ENCODE results near the gene SLC25A27.
"Not testable (repeated sequence)": the region's sequence is repeated elsewhere in the genome, so short reads cannot be mapped to it uniquely, and the experiment has no call there.

The SLC25A27 gene, protein sequence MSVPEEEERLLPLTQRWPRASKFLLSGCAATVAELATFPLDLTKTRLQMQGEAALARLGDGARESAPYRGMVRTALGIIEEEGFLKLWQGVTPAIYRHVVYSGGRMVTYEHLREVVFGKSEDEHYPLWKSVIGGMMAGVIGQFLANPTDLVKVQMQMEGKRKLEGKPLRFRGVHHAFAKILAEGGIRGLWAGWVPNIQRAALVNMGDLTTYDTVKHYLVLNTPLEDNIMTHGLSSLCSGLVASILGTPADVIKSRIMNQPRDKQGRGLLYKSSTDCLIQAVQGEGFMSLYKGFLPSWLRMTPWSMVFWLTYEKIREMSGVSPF

DNA sequence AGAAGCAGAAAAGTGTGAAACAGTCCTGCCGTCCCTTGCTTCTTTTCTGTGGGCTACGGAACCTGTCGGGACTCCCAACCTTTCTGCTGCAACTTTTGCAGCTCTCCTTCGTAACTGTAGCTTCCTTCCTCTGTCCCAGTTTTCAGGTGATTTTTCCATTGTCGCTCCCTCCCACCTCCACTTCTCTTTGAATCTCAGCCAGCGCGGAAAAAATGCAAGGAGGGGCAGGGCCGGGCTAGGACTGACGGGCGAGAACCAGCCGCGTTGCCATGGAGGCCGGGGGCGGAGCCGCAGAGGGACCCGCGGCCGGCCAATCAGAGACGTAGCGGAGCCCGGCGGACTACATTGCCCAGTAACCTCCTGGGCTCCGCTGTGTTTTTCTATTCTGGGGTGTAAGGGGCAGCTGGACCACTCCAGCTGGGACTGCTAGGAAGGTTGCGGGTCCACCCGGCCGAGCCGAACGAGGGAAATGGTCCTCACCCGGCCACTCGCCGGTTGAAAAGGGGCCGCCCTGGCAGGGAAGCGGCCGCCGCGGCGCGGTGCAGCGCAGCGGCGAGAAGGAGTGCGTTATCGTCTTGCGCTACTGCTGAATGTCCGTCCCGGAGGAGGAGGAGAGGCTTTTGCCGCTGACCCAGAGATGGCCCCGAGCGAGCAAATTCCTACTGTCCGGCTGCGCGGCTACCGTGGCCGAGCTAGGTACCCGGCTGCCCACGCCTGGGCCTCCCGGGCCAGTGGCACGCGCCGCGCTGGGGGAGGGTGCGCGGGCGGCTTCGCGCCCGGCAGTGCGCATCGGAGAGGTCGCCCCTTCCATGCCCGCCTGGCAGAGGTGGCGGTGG is at the start of gene SLC25A27, which contains the start of gene CYP39A1:
SLC25A27 (plus strand) TSS at position 373 of the 836 bp plus-strand sequence; CDS start at position 591, 218 bp downstream.
CYP39A1 (minus strand) TSS at position 216 of the 836 bp plus-strand sequence. CDS start 236 bp downstream, outside the sequence.
- peak; percentile 56 to 73 for DNase-seq (ENCODE audit: low read depth in 2 of 2)

DNA sequence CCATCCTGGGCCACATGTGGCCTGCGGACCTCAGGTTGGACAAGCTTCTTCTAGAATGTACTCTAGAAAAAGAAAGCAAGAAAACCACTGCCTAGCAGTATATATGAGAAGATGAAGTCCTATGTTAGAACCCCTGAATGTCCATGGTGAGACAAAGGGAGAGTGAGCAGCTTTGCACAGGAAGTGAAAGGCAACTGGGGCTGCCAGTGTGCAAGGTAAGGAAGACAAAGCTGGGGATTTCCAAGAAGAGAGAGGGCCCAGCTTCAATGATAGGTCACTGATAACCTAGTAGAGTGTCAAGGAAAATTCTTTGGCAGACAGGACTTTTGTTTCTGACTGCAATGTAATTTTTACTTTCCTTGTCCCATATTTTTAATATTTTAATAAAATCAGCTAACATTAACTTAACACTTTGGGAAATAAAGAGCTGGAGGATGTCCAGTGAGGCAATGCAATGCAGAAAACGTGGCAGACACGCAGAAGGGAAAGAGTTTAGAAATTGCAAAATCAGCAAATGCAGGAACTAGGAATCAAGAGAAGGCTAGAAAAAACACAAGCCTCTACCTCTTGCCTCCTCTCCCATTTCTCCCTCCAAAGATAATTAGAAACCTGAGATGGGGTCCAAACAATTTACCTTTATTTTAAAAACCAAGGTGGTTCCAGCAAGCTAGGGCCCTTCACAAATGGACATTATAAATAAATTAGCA is 47.5 kb upstream of the SLC25A27 start:
- no peak for DNase-seq (ENCODE audit: low read depth in 2 of 2)

DNA sequence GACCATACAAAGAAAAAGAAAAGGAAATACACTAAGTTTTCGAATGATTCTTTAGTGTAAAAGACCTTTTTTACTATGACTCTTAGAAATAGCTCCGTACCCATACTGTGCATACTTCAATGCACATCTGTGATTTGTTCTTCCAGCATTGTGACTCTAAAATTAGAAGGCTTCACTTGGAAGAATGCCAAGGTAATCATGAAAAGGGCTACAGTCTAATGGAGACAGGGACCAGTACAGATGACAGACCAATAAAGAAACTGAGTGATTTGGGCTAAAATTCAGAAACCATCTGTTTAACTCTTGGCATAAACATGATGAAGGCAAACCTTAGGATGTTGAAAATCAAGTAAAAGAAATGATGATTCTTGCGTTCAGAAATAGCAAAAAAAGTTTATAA is 46.4 kb upstream of the SLC25A27 start:
- DNase-seq (ENCODE audit: low read depth in 2 of 2) = no peak

DNA sequence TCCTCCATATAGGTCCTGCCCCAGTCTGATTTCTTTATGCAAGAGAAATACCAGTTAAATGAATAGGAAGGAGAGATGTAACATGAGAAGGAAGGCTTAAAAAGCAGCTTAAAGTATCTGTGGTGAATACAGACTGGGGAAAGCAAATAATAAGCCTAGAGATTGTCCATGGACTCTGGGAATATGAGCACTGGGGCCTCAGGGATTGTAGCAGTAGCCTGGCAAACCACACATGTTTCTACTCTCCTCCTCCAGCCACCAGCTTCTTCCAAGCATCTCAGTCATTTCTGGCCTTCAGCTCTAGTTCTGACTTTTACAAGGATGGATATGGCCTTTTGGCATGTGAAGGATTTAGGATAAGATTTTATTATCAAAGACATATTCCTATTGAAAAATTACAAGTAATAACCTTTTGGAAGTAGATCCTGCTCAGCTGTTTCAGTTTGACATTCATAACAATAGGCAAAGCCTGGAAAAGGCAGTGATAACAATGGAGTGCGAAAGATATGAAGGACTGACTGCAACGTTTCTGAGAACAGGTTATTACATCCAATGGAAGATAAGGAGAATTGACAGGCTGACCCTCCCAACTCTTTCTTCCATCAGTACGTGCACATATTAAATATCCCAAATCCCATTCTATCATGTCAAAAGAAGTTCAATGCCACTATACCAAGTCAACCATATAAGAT is 41.8 kb upstream of the SLC25A27 start:
- no peak for DNase-seq (ENCODE audit: low read depth in 2 of 2)

DNA sequence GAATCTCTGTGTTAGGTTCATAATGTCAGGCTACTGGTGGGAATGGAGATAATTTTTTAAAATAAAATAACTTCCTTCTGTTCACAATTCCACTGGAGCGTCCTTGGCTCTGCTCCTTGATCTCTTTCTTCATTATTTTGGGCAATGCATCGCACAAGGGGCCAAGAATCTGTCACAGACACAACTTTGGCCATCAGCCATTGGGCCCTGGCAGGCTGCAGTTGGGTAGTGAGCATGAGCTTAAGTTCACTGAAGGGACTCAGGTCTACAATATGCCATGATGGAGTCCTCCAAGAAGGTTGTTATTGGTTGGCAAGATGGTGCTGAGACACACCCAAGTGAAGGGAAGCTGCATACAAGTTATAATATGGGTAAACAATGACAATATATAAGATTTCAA is 40.1 kb upstream of the SLC25A27 start:
- no peak for DNase-seq (ENCODE audit: low read depth in 2 of 2)

DNA sequence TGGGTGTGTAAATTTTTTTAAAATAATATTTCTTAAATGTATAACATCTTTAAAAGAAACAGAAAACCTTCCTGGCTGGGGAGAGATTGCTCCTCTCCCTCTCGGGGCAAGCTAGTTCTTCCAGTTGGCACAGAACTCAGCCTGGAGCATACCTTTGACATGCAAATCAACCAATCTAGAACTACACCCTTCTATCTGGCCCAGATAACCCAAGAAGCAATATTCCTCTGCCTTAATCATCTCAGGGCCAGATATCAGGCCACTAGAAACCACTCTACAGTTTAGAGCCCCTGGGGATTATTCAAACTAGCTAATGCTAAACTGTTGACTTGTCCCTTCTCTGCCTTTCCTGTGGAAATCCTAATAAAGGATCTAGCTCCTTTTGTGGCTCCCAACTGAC is 34.0 kb upstream of the SLC25A27 start:
- no peak for DNase-seq (ENCODE audit: low read depth in 2 of 2)

DNA sequence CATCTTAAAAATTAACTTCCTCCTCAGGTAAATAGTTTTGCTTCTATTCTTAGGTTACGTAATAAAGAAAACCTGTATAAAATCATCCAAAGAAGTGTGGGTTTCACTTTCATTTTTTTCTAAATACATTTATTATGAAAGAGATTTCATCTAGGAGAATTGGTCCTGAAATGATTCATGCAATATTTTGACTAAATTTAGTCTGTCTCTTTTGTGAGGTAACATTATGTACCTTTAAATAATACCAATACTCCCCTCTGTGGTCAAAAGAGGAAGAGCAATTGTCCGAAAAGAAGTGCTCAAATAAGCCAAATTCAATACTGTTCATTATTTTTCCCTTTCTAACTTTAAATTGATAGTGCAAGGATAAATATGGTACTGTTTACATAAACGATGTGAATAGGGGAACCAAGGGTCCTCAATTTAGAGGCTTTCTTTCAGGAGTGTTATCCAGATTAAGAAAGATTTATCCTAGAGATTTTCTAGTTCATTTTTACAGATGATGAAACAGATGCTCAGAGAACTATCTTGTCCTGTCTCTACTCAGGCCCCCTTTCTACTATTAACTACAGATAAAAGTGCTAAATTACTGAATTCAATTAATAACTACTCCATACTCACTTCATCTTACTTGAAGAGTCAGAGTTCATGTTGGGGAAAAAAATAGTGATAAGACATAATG is 26.4 kb upstream of the SLC25A27 start:
- no peak for DNase-seq (ENCODE audit: low read depth in 2 of 2)

DNA sequence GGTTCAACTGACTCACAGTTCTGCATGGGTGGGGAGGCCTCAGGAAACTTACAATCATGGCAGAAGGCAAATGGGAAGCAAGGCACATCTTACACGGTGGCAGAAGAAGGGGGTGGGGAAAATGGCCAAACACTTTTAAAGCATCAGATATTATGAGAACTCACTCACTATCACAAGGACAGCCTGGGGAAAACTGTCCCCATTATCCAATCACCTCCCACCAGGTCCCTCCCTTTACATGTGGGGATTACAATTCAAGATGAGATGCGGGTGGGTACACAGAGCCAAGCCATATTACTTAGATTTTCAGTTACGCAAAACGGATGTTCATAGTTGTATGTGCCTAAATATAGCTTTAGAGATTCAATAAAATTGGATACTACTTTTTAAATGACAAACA is 25.8 kb upstream of the SLC25A27 start:
- no peak for DNase-seq (ENCODE audit: low read depth in 2 of 2)

DNA sequence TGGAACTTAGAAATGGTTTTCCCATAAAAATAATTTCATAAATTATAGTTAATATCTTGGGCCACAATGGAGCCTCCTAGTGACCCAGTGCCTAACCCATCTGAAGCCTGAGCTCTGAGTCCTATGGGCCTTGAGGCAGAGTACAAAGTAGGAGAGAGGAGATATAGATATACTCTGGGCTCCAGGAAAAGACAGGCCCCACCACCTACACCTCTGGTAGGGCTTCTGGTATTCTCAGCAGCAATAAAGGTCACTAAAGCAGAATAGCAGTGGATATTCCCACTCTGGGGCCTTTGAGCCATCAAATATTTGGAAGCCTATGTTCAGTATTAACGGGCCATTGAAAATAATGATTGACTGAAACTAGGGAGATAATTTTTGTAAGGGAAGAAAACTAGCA is 24.3 kb upstream of the SLC25A27 start:
- DNase-seq (ENCODE audit: low read depth in 2 of 2) = no peak

DNA sequence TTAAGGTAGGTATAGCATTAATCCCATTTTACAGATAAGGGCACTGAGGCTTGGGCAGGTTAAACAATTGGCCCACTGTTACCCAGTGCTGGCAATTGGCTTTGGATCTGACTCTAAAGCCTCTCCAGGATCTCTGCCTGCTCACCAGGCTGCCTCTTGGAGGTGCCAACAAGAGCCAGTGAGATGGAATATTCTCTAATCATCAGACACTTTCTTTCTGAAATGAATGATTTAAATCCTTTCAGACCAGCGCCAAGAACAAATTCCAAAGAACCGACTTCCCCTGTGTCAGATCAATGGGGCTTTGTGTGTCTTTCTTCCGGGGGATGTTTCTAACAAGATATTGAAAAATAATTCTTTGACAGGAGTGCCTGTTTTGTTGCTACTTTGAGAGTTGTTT is 23.8 kb upstream of the SLC25A27 start:
- DNase-seq (ENCODE audit: low read depth in 2 of 2) = no peak

DNA sequence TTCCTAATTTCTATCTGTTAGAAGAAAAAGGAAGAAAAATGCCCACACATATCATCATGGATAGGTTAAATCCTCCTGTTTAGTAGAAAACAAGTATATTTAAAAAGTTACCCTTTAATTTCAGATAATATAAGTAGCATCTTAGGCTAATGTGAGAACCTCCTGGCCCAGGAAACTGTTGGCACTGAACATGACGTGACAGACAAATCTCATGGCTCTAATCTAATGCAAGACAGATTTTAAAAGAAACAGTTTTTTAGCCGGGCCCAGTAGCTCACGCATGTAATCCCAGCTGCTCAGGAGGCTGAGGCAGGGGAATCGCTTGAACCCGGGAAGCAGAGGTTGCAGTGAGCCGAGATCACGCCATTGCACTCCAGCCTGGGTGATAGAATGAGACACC is 23.1 kb upstream of the SLC25A27 start:
- DNase-seq (ENCODE audit: low read depth in 2 of 2) = no peak

DNA sequence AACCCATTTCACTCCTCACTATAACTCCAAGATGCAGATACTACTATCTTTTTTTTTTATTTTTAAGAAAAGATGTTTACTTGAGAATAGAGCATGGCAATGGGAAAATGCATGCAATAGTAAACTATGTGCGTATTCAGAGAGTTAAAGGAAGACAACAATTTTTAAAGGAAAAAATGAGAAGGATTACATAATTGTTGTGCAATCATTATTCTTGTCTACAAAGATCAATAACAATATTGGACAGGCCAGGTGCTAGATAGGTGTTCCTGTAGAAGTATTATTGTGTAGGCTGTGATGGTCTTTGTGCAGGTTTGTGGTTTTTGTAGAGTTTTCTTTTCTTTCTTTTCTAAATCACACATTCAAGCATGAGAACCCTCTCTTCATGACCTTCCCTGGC is 20.7 kb upstream of the SLC25A27 start:
- DNase-seq (ENCODE audit: low read depth in 2 of 2) = no peak

DNA sequence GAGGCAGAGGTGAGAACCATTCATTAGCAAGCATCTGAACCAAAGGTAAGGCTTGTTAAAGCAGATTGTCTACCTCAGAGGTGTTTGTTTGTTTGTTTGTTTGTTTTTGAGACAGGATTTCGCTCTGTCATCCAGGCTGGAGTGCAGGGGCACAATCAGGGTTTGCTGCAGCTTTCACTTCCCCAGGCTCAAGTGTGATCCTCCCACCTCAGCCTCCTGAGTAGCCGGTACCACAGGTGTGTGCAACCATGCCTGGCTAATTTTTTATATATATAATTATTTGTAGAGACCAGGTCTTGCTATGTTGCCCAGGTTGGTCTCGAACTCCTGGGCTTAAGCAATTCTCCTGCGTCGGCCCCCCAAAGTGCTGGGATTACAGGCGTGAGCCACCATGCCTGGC is 17.3 kb upstream of the SLC25A27 start:
- no peak for DNase-seq (ENCODE audit: low read depth in 2 of 2)

DNA sequence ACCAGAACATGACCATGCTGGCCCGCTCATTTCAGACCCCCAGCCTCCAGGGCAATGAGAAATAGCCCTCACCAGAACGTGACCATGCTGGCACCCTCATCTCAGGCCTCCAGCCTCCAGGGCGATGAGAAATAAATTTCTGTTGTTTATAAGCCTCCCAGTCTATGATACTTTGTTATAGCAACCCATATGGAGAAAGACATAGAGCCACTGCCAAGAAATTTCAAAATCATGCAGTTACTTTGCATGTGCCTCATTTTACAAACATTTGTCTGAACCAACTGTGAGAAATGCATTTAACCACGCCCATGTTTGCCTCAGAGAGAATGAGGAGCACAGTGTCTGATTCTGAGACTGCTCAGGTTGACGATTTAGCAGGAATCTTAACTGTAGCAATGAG is 15.6 kb upstream of the SLC25A27 start:
- DNase-seq (ENCODE audit: low read depth in 2 of 2) = no peak

DNA sequence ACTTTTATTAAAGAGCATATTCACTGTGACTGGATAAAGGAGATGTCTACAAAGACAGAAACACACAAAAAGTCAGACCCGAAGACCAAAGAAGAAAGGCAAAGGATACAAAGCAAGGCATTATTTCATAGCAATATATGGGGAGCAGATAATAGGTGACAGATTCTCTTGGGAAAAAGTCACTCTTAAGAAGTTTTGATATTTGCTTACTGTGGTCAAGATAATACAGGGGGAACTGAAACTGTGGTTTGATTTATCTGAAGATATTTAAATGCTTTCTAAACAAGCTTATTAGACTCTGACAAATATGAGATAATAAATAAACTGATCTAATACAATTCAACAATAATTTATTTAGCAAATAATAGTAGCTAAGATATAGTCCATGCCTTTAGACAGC is 14.8 kb upstream of the SLC25A27 start:
- no peak for DNase-seq (ENCODE audit: low read depth in 2 of 2)

DNA sequence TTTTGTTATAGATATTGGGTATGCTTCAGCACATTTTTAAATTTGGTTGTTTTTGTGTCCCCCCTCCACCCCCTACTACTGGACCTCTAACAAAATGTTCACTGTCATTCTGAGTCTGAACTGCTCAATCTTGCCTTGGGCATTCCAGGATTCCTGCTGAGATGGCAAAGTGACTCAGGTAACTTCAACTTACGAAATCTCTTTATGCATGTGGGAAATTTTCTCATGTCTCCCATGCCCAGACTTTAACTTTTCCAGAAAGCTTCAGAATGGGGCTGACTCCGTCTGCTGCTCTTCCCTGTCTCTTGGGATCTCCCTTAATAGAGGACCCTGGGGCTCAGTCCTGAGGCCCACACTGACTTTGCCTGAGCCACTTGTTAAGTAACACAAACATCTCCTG is 14.1 kb upstream of the SLC25A27 start:
- no peak for DNase-seq (ENCODE audit: low read depth in 2 of 2)

DNA sequence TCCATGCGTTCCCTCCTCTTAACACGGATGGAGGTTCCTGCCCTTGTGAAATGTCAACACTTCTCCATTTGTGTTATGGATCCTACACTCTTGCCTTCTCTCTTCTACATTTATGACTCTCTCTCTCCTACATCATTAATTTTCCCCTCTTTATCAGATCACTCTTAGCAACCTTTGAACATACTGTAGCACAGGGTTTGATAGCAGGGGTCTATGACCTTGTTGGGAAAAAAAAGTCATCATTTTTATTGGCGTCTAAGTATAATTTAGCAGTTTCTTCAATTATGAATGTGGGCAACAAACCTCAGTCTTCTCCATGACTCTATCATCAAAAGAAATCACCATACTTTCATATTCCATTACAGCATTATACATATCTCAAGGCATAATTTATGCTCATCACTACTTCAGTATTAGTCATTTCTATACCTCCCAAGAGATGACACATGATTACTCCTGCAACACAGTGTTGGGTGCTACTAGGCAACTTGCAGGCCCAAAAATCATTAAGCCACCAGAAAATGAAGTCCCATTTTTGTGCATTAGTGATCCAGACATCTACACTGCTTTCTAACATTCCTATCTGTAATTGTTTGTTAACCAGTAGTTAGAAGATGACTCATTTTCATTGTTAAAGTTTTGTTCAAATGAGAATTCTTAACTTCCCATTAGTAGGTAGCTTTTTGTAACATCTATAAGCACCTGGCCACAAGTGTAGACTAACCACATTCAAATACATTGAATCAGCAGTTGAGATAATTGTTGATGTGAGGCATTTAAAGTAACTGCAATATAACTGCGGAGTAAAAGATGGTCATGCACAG is 9.6 kb upstream of the SLC25A27 start:
- DNase-seq (ENCODE audit: low read depth in 2 of 2) = no peak

DNA sequence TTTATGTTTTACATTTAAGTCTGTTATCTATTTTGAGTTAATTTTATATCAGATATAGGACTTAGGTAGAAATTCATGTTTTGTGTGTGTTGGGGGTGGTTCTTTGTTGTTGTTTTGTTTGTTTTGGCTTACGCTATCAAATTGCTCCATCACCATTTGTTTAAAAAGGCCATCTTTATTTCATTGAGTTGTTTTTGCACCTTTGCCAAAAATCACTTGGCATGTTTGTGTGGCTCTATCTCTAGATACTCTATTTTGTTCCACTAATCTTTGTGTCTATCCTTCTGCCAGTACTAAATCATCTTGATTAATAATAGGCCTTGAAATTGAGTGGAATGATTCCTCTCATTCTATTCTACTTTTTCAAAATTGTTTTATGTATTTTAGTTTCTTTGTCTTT is 7.5 kb upstream of the SLC25A27 start:
- no peak for DNase-seq (ENCODE audit: low read depth in 2 of 2)

DNA sequence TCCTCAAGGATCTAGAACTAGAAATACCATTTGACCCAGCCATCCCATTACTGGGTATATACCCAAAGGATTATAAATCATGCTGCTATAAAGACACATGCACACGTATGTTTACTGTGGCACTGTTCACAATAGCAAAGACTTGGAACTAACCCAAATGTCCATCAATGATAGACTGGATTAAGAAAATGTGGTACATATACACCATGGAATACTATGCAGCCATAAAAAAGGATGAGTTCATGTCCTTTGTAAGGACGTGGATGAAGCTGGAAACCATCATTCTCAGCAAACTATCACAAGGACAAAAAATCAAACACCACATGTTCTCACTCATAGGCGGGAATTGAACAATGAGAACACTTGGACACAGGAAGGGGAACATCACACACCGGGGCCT is 4.7 kb upstream of the SLC25A27 start:
- not testable (repeated sequence) for DNase-seq (ENCODE audit: low read depth in 2 of 2)

DNA sequence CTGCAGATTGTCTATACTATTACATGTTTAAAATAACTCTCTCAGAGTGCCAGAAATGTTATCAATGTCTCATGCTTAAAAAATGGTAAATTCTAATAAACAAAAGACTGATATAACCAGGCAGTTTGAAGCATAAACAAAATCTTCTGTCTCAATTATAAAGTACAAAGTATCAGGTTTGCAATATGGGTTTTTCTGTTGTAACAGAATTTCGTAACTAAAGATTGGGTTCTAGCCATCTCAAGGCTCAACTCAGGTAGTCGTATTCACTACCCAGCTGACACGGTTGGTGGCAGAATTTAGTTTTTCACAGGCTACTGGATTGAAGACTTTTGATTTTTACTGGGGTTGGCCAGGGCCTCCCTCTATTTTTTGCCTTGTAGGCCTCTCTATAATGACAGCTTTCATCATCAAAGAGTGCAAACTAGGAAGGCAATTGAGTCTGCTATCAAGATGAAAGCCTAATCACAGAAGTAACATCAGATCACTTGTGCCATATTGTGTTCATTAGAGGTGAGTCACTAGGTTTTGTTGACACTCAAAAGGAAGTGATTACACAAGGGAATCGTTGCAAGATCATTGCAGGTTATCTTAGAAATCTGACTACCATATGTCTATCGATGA is 3.8 kb upstream of the SLC25A27 start:
- DNase-seq (ENCODE audit: low read depth in 2 of 2) = no peak

All from stimulated activated CD8-positive, alpha-beta memory T cell treated with anti-CD3 and anti-CD28 coated beads, Interleukin-7, amount 100 ng/mL, for 4 hours (primary cell).